Forelimb muscle (tissue), 1 donor: ENCODE measurements around the gene KIAA1755. TPM values are rescaled to one million over a fixed set of nuclear protein-coding genes. Genes with fewer than 3 reads are reported as not detected.

Source experiments
- DNase-seq: peaks from one replicate; pipeline ENCODE4 v3.0.0-alpha.2; 2013; ENCODE audit warnings: low read depth
- polyA plus RNA-seq: library from polyadenylated mRNA; unstranded; fragments of 120-200 nt; gene quantifications from one replicate; pipeline ENCODE4 v1.2.1, GENCODE V29; 2013; ENCODE audit not compliant: insufficient read length

KIAA1755 gene
- polyA plus RNA-seq, 1 donor: 8.1 TPM

- no peak for DNase-seq
Measured at GRCh38 chr20:38184101-38184500, 76.4 kb downstream of the KIAA1755 start.

GRCh38 chr20:38181971-38182370 lies 78.6 kb downstream of the KIAA1755 start:
- DNase-seq: no peak

GRCh38 chr20:38181207-38181801 lies 79.2 kb downstream of the KIAA1755 start:
- no peak for DNase-seq

- no peak for DNase-seq
Measured at GRCh38 chr20:38180781-38181180, 79.8 kb downstream of the KIAA1755 start.

- DNase-seq: no peak
Measured at GRCh38 chr20:38179846-38180245, 80.7 kb downstream of the KIAA1755 start.

- no peak for DNase-seq
Measured at GRCh38 chr20:38178581-38178980, 82.0 kb downstream of the KIAA1755 start.

GRCh38 chr20:38178065-38178491 lies 82.5 kb downstream of the KIAA1755 start:
- no peak for DNase-seq

- DNase-seq: no peak
Measured at GRCh38 chr20:38177201-38177600, 83.3 kb downstream of the KIAA1755 start.

GRCh38 chr20:38175304-38176180 lies 85.0 kb downstream of the KIAA1755 start:
- no peak for DNase-seq

GRCh38 chr20:38173237-38174156 lies 87.0 kb downstream of the KIAA1755 start:
- no peak for DNase-seq

GRCh38 chr20:38172408-38172807 lies 88.1 kb downstream of the KIAA1755 start:
- DNase-seq: peak; percentile 40

GRCh38 chr20:38171675-38172043 lies 88.9 kb downstream of the KIAA1755 start:
- DNase-seq: no peak

- no peak for DNase-seq
Measured at GRCh38 chr20:38170826-38171674, 89.5 kb downstream of the KIAA1755 start.

GRCh38 chr20:38170219-38170825 lies 90.2 kb downstream of the KIAA1755 start:
- no peak for DNase-seq

- DNase-seq: no peak
Measured at GRCh38 chr20:38169636-38170193, 90.8 kb downstream of the KIAA1755 start.

- no peak for DNase-seq
Measured at GRCh38 chr20:38168791-38169589, 91.5 kb downstream of the KIAA1755 start.

GRCh38 chr20:38167851-38168760 lies 92.4 kb downstream of the KIAA1755 start:
- DNase-seq: no peak

GRCh38 chr20:38167328-38167850 lies 93.1 kb downstream of the KIAA1755 start:
- DNase-seq: no peak
